Measurements from ENCODE around the gene GSTM5. TPM values are rescaled to one million over a fixed set of nuclear protein-coding genes. Genes with fewer than 3 reads are reported as not detected.

Gene GSTM5
- total and polyA plus RNA-seq, 2 of the 13 experiments (the other 11 are each of a cell fraction or from before 2014, with no cell fraction given): not detected

- TF ChIP-seq UBTF (CRISPR knock-in tag; IDR thresholded peaks at IDR 0.05): peak; percentile 81
- no peak for TF ChIP-seq PAWR (CRISPR knock-in tag; IDR thresholded peaks at IDR 0.05; ENCODE audit: borderline replicate concordance)
- no peak for TF ChIP-seq ZFP36 (IDR thresholded peaks at IDR 0.05; ENCODE audit: borderline replicate concordance, low read depth, low read length, partially characterized antibody)
- TF ChIP-seq MTERF4 (CRISPR knock-in tag; IDR thresholded peaks at IDR 0.05): peak; percentile 62; the same call in 1 of the 2 replicates
- no peak for TF ChIP-seq TEAD2 (CRISPR knock-in tag; IDR thresholded peaks at IDR 0.05)
- no peak for TF ChIP-seq NFIC (IDR thresholded peaks at IDR 0.05; ENCODE audit: low read length)
- peak; percentile 96 for TF ChIP-seq ZNF687 (CRISPR knock-in tag; IDR thresholded peaks at IDR 0.05)
- peak; percentile 87 for TF ChIP-seq ELF3 (CRISPR knock-in tag; IDR thresholded peaks at IDR 0.05)
- no peak for TF ChIP-seq NFKBIZ (CRISPR knock-in tag; IDR thresholded peaks at IDR 0.05)
- no peak for TF ChIP-seq GLI4 (CRISPR knock-in tag; IDR thresholded peaks at IDR 0.05; ENCODE audit: borderline replicate concordance)
- TF ChIP-seq HOXD1 (CRISPR knock-in tag; IDR thresholded peaks at IDR 0.05): no peak; the same call in 1 of the 2 replicates
- no peak for TF ChIP-seq ZNF597 (CRISPR knock-in tag; IDR thresholded peaks at IDR 0.05)
- TF ChIP-seq FOXK2 (IDR thresholded peaks at IDR 0.05): no peak
- no peak for TF ChIP-seq ZC3H13 (CRISPR knock-in tag; IDR thresholded peaks at IDR 0.05)
Measured at GRCh38 chr1:109763646-109764415, 51.8 kb downstream of the GSTM5 start, which contains the start of gene EPS8L3 (continued).

Measured in HepG2 (cell line).